Brain pericyte (primary cell): Measurements from ENCODE around the gene RPS6KA1.
"Not testable (repeated sequence)": the region's sequence is repeated elsewhere in the genome, so short reads cannot be mapped to it uniquely, and the experiment has no call there.

Experiments
- DNase-seq: peaks from one replicate; pipeline ENCODE4 v3.0.0-alpha.2; 2012; ENCODE audit warnings: low read depth, low spot score

RPS6KA1 gene

DNA sequence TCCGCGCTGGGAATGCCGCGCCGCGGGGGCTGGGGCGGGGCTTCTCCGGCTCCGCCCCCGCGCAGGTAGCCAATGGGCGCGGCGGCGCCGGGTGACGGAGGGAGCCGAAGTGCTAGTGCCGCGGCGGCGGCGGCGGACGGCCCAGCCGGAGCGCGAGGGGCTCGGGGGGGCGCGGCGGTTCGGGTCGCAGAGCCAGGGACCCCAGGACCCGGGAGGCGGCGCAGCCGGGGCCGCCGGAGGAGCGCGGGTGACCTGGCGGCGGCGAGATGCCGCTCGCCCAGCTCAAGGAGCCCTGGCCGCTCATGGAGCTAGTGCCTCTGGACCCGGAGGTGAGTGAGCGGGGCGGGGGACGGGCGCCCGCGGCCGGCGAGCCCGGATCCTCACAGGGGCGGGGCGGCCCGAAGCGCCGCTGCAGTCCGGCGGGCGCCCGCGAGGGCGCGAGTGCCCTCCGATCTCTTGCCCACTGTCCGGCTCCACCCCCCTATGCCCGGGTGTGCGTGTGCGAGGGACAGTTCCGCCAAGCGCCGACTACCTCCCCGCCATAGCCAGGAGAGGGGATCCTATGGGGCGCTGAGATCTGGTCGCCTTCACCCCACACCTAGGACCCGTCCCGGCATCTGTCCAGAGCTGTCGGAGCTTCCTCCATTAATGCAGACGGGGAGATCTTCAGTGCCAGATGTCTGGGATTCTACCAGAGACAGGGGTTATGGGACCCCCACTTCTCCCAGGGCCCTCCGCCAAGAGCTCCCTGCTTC lies at the start of gene RPS6KA1:
Gene RPS6KA1 (plus strand): TSS at position 107 of the 755 bp plus-strand sequence. CDS start 160 bp downstream, at position 267.
- DNase-seq, result no peak

DNA sequence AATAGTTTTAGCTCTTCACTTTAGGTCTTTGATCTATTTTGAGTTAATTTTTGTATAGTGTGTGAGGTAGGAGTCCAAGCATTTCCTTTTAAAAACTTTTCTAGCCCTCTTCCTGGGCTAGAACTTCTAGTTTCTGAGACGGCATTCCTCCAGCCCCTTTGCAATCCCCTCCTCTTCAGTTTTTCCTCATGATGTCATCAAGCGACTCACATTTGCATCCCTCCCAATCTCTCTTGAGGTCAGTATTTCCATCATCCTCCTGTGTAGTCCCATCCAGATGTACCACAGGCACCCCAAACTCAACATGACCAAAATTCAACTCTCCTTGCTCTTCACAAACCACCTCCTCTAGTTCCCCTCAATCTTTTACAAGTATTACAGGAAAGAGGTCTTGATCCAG lies 46.6 kb upstream of the RPS6KA1 start:
- no peak for DNase-seq

DNA sequence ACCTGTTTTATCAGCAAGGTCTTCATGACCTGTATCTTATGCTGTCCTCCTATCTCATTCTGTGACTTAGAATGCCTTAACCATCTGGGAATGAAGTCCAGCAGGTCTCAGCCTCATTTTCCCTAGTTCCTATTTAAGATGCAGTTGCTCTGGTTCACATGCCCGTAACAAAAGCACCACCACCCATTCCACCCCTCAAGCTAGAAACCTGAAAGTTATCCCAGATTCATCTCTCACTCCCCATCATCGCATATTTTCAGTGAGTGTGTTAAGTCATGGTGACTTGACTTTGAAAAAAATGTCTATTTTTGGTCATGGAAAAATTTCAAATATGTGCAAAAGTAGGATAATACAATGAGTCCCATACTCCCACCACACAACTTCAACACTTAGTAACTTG lies 45.6 kb upstream of the RPS6KA1 start:
- no peak for DNase-seq

DNA sequence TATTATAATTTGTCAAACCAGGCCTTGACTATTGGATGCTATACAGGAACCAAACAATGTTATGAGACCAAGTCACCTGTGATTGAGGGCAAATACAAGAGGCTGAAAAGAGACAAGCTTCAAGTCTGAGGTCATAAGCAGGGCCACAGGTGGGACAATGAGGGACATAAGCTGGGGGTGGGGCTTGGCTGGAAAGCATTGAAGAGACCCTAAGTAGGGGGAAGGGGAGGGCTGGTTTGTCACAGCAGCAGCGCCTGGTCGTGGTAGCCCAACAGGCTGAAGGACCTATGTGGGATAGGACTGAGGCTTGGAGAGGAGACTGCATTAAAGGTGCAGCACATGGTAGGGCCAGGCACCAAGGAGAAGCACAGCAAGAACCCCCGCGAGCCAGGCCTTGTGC lies 39.4 kb upstream of the RPS6KA1 start:
- DNase-seq, result no peak

DNA sequence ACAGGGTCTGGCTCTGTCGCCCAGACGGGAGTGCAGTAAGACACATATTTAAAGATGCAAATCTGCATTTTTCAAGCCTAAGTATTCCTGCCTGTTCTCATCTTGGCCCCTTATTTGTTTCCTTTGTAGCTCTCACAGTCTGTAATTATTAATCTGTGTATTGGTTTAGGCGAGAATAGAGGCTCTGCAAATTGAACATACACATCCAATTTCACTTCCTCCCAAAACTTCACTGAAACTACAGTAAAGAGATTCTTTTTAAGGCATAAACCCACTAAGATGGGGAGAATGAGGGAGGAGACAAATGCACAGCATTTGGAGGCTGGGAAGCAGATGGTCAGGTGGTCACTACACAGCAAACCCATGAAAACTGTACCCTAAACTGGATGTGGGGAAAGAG lies 36.3 kb upstream of the RPS6KA1 start:
- no peak for DNase-seq

DNA sequence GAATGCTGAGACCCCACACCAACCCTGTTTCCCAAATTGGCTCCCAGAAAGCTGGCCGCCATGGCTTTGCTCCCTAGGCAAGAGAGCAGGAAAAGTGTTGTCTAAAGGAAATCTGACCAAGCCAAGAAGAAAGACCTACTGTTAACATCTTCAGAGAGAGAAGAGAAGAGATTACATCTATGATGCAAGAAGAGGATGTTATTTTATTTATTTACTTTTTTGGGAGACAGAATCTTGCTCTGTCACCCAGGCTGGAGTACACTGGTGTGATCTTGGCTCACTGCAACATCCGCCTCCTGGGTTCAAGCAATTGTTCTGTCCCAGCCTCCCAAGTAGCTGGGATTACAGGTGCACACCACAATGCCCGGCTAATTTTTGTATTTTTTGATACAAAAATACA lies 35.6 kb upstream of the RPS6KA1 start:
- DNase-seq, result no peak

DNA sequence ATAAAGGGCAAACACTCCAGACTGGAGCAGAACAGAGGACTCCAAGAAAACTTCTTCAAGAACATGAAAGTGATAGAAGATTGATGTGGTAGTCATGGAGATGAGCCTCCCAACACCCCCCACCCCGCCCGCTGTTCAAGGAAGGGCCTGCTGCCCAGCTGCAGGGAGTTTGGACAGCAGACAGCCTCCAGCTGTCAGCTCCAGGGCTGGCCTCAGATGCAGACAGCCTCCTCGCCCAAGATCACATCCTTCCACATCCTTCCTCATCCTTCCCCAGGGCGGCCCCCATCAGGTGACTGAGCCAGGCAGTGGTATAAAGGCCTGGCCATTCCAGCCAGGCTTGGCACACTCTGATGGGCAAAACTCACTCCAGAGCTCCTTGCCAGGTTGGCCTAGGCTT lies 32.7 kb upstream of the RPS6KA1 start:
- DNase-seq, result no peak

DNA sequence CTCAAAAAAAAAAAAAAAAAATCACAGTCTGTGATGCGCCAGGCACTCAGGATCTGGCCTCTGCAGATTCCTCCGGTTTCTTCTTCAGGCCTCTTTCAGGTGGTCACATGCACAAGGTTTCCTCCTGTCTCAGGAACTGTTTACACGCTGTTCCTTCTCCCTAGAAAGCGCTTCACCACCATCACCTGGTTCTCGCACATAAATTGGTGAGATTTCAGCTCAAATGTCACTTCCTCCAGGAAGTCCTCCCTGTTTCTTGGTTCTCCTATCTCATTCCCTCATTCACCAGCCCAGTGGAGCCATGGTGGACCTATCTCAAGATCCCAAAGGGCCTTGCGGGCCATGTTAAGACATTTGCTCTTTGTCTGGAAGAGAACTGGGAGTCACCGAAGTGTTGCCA lies 30.7 kb upstream of the RPS6KA1 start:
- DNase-seq, result no peak

DNA sequence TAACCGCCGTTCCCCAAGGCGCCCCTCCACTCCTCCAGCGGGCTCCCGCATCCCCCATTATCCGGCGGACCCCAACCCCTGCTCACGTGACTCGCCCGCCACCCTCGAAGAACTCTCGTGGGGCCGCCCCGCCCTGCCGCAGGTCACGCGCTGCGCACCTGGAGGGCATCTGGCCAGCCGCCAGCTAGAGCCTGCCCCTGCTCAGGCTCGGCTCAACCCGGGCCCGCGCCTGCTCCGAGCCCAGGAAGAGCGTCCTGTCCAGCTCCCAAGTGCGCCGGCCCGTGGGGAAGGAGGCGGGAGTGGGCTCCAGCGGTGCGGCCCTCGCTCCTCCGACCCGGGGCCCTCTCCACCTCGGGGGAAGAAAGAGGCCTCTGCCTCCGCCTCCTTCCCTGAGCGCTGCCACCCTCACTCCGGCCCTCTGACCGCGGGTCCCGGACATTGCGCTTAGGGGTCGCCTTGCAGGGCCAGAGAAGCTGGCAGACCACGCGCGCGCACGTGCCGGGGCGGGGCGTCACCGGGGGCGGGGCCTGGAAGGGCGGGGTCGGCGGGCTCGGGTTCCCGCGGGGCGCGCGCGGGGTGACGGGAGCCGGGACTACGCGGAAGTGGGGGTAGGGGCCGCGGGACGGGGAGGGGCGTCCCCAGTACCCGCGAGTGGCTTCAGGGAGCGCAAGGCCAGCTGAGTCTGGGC lies 28.9 kb upstream of the RPS6KA1 start:
- peak; percentile 24 for DNase-seq

DNA sequence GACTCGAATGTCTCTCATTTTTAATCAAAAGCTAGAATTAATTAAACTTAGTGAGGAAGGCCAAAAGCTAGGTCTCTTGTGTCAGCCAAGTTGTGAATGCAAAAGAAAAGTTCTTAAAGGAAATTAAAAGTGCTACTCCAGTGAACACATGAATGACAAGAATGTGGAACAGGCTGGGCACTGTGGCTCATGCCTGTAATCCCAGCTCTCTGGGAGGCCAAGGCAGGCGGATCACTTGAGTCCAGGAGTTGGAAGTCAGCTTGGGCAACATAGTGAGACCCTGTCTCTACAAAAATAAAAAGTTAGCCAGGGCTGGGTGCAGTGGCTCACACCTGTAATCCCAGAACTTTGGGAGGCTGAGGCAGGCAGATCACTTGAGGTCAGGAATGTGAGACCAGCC lies 18.9 kb upstream of the RPS6KA1 start:
- DNase-seq, result not testable (repeated sequence)

DNA sequence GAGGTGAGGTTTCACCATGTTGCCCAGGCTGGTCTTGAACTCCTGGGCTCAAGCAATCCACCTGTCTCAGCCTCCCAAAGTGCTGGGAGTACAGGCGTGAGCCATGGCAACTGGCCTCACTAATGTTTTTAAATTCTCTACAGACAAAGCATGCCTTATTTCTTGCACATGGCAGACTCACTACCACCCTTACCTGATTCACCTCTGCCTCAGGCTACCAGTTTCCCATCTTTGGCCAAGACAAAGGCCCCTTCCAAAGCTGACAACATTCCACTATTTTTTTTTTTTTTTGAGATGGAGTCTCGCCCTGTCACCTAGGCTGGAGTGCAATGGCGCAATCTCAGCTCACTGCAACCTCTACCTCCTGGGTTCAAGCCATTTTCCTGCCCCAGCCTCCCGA lies 13.7 kb upstream of the RPS6KA1 start:
- DNase-seq, result not testable (repeated sequence)

DNA sequence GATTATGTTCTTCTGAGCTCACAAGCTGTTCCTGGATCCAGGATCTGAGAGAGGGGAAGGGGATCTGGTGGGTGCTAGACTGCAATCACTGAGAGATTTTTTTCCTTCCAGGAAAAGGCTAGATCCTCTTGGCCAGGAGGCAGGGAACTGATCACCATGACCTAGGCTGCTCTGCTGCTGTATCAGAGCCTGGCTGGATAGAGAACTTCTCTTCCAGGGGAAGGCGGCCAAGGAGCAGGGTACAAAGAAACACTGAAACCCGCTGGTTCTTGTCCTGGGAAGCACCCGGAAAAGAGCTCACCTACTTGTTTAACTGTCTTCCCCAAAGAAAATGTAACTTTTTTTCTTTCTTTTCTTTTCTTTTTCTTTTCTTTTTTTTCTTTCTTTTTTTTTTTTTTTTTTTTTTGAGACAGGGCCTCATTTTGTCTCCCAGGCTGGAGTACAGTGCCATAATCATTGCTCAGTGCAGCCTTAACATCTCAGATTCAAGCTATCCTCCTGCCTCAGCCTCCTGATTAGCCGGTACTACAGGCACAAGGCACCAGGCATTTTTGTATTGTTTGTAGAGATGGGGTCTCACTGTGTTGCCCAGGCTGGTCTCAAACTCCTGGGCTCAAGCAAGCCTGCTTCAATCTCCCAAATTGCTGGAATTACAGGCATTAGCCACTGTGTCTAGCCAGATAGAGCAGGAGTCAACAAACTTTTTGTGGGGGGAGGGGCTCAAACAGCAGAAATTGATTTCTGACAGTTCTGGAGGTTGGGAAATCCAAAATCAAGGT lies 12.4 kb upstream of the RPS6KA1 start:
- DNase-seq, result no peak

DNA sequence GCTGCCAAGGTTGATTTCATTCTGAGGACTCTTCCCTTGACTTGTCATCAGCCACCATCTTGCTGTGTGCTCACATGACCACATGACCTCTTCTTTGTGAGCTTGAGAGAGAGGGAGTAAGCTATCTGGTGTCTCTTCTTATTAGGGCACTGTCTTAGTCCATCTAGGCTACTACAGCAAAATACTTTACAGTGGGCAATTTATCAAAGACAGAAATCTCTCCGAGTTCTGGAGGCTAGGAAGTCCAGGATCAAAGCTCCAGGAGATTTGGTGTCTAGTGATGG lies 11.9 kb upstream of the RPS6KA1 start:
- DNase-seq, result no peak

DNA sequence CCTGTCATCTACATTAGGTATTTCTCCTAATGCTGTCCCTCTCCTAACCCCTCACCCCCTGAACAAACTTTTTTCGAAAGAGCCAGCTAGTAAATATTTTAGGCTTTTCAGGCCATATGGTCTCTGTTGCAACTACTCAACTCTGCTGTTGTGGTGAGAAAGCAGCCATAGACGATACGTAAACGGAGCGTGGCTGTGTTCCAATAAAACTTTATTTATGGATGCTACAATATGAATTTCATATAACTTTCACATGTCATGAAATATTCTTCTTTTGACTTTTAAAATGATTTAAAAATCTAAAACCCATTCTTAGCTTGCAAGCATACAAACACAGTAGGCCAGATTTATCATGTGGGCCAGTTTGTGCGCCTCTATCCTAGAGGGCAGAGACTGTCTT lies 11.2 kb upstream of the RPS6KA1 start:
- DNase-seq, result no peak

DNA sequence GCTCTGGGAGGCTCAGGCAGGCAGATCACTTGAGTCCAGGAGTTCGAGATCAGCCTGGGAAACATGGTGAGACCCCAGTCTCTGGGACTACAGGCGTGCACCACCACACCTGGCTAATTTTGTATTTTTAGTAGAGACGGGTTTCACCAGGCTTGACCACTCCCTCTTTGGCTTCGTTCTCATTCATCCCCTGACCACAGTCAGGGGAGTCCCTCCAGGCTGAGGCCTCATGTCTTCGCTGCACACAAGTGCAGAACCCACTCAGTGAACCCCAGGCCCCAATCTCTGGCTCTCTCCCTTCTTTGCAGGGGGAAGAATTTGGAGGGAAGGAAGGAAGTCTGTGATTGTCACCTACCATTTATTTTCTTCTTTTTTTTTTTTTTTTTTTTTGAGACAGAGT lies 9.2 kb upstream of the RPS6KA1 start:
- DNase-seq, result no peak

DNA sequence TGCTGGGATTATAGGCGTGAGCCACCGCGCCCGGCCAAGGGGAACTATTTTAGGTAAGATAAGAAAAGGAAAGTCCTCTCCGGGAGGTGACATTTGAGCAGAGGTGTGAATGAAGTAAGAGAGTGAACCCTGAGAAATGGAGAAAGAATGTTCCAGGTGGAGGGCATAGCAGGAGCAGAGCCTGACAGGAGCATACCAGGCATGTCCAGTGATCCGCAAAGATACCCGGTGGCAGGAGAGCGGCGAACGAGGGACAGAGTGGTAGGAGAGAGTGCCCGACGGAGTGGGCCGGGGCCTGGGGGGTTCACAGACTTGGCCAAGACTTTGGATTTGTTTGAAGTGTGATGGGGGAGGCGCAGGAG lies 7.9 kb upstream of the RPS6KA1 start:
- no peak for DNase-seq

DNA sequence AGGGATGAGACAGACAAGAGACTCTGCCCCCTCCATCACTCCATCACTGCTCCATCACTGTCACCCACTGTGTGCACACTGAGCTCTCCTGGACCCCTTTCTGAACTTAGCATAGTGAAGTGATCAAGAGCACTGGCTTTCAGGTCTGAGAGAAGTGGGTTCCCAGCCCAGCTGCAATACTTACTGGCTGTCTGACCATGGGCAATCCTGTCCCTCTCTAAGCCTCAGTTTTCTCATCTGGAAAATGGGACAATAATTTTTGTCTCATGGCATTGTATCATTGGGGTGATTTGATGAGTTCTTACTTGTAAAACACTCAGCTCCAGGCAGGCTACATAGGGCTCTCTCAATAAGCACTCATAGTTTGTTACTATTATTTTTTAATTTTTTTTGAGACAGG lies 7.5 kb upstream of the RPS6KA1 start:
- no peak for DNase-seq

DNA sequence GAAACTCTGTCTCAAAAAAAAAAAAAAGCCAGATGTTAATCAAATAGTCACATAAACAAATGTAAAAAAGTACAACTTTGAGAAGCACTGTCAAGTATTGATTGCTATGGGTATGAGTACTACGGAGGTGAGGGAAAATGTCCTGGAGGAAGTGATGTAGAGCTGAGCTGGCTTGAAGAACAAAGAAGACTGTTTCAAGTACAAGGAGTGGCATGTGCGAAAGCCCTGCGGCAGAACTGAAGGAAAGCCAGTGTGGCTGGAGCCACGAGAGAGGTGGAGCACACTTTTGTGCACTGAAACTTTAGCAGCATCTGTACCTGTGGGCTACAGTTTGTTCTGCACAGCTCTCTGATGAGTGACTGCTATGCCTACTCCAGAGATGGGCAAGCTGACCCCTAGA lies 5.4 kb upstream of the RPS6KA1 start:
- DNase-seq, result no peak

DNA sequence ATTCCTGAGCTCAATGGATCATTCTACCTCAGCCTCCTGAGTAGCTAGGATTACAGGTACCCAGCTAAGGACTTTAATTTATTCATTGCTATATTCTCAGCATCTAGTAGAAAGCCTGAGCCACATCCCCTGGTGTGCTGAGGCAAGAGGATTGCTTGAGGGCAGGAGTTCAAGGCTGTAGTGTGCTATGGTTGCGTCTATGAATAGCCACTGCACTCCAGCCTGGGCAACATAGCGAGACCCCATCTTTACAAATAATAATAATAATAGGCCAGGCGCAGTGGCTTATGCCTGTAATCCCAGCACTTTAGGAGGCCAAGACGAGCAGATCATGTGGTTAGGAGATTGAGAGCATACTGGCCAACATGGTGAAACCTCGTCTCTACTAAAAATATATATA lies 3.3 kb upstream of the RPS6KA1 start:
- DNase-seq, result no peak

DNA sequence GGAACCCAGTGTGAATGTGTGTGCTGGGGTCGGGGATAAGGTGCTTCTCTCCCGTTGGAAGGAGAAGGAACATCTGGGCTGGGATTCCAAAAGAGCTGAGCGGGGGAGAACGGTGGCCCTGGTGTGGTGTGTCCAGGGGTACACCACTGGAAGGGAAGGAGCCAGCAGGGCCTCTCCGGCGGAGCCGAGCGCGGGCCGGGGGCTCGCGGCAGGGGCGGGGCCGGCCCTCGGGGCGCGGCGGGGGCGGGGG lies 231 bp upstream of the RPS6KA1 start:
- DNase-seq, result no peak

DNA sequence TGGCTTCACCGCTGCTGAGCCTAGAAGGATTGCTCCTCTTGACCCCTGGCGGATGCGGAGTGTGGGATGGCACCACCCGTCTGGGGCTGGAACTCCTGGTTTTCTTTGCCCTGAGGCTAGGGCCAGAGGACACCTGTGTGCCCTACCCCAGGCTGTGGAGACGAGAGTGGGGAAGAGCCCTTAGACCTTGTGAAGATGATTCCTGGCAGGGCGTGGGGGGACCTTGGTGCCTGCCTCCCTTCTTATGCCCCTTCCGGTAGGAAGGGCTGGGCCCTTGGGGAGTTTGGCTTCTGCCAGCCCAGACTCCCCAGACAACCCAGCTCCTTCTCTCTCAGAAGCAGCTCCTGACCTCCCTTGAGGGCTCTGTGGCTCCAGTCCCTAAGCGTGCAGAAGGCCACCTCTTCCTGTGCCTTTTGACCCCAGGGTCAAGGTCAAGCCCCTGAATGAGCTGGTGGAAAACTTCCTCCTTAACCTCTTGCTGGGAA lies 891 bp downstream of the RPS6KA1 start:
- DNase-seq, result no peak

DNA sequence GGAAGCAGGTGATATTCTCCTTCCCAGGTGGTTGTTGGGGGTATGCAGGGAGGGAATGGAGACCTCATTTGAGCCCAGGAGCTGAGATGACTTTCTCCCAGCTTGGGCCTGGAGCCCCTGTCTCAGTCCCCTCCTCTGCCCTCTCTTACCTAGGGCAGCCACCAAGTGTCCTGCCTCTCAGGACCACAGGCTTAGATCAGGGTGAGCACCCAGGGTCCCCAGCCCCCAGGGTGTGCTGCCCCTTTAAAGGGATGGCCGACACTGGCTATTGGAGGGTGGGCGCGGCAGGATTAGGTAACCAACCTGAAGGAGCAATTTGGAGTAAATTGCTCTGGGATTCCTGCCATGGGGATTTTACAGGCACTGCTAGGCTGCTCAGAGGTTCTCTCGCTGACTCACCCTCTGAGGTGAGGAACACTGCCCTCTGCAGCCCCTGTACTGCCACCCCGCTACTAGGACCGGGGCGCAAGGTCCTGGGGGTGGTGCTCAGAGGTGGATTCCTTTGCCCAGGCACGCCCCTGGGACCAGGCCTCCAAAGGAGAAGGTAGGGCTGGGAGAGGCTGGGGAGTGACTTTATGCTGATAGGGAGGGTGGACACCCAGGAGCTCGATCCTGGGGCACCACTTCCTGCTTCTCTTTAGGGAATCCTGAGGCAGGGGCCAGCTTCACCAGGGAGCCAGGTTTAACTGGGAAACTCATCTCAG lies 1.5 kb downstream of the RPS6KA1 start:
- DNase-seq, result no peak
